Activated T-helper 2 cell treated with anti-CD3 and anti-CD28 coated beads, Interferon-gamma antibody, Interleukin-2, Interleukin-4, amounts not matched to agents 10 μg/mL and 5 μg/mL and 100 μg/mL, durations not matched to agents 14 hours and 24 hours and 36 hours (primary cell): Measurements from ENCODE around the gene ALDH1L2. TPM values are rescaled to one million over a fixed set of nuclear protein-coding genes. Genes with fewer than 3 reads are reported as not detected.
A peak's percentile ranks its signal among the peaks of the same experiment; 100 is the strongest.

Experiments used
- DNase-seq: peaks from one replicate; pipeline ENCODE4 v3.0.0; 2021; ENCODE audit warnings: low spot score
- H3K27ac Mint-ChIP-seq: one replicate; pipeline ENCODE4 v1.8.0; 2021; ENCODE audit warnings: mixed read lengths
- H3K27me3 Mint-ChIP-seq: one replicate; pipeline ENCODE4 v1.8.0; 2021; ENCODE audit warnings: low read depth, mixed read lengths
- H3K36me3 Mint-ChIP-seq: one replicate; pipeline ENCODE4 v1.8.0; 2021; ENCODE audit warnings: low read depth, mixed read lengths
- H3K4me1 Mint-ChIP-seq: one replicate; pipeline ENCODE4 v1.8.0; 2021; ENCODE audit warnings: low read depth, mixed read lengths
- H3K4me3 Mint-ChIP-seq: one replicate; pipeline ENCODE4 v1.8.0; 2021; ENCODE audit warnings: low read depth, mild to moderate bottlenecking, moderate library complexity, mixed read lengths
- H3K9me3 Mint-ChIP-seq: one replicate; pipeline ENCODE4 v1.8.0; 2021; ENCODE audit warnings: mixed read lengths
- intact Hi-C: fragments of 100-400 bp; cut with micrococcal nuclease; formaldehyde crosslinking; loops from one replicate; pipeline ENCODE4 v1.15.1; 2023
- total RNA-seq: library from RNA; stranded (reverse); gene quantifications from 2 replicates; pipeline ENCODE4 v1.2.3, GENCODE V29; 2022

Gene ALDH1L2
- total RNA-seq, 1 donor from 2014 or later, result 1.4 TPM

DNA sequence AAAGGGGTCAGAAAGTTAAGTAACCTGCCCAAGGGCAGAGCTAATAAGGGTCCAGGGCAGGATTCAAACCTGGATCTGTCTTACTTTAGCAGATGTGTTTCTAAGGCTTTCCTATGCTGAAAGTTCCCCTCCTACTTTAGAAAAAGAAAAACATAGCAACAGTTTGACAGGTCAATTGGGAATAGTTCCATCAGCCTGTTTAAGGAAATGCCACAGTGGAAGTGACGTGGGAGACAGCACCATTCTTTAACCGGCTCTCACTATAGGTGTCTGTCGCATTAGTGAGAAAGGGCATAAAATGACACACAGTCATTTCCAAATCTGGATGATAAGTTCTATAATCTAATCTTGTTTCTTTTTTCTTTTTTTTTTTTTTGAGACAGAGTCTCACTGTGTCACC, 7.3 kb downstream of the ALDH1L2 start:
- Mint-ChIP-seq H3K4me1 (no peaks in the 10 kb centered on the region), H3K4me3 (no peak overlapping the region), H3K27ac (no peak overlapping the region), H3K27me3 (peaks cover 10% of the 10 kb centered on the region), H3K9me3 (no peaks in the 10 kb centered on the region), H3K36me3 (no peaks in the 10 kb centered on the region)
- intact Hi-C loops, result no loop called here
- no peak for DNase-seq

DNA sequence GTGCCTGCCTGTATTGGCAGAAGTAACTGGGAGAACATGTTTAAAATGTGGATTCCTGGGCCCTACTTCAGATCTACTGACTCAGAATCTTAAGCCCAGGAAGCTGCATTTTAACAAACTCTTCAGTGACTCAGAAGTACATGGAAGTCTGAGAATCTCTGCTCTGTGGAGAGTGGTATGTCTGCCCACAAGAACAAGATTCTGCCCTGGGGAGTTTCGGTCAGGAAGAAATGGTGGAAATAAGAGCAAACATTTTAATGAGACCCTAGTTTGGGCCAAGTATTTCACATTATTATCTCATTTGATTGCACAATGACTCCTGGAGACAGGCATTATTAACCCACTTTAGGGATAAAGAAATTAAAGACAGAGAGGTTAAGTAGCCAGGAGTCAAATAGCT, 8.2 kb downstream of the ALDH1L2 start:
- H3K4me3 Mint-ChIP-seq, result no peak overlapping the region
- H3K27me3 Mint-ChIP-seq, result peaks cover 11% of the 10 kb centered on the region
- no peaks in the 10 kb centered on the region for H3K36me3 Mint-ChIP-seq
- DNase-seq, result no peak
- H3K27ac Mint-ChIP-seq, result no peak overlapping the region
- H3K4me1 Mint-ChIP-seq, result no peaks in the 10 kb centered on the region
- no peaks in the 10 kb centered on the region for H3K9me3 Mint-ChIP-seq
- intact Hi-C loops, result no loop called here

DNA sequence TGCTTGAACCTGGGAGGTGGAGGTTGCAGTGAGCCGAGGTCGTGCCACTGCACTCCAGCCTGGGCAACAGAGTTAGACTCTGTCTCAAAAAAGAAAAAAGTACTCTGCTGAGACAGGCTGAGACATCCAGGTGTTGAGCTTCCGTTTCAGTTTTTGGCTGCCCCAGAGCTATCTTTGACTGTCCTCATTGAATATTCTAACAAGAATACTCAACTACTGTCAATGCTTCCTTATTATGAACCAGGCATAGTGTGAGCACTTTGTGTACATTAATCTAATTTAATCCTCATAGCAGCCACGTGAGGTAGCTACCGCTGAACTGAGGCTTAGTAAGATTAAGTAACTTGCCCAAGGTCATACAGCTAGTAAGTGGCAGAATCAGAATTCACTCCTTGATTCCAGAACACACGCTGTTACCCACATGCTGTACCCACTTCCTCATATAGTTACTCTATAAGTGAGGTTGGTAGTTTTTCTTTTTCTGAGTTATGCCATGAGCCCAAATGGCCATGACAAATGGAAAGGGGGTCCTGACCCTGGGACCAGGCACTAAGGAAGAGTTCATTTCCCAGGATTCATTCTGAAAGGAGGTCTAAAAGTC, 11.3 kb downstream of the ALDH1L2 start:
- no peak overlapping the region for H3K4me3 Mint-ChIP-seq
- H3K4me1 Mint-ChIP-seq, result no peaks in the 10 kb centered on the region
- H3K9me3 Mint-ChIP-seq, result no peaks in the 10 kb centered on the region
- no peak overlapping the region for H3K27ac Mint-ChIP-seq
- no peaks in the 10 kb centered on the region for H3K36me3 Mint-ChIP-seq
- peaks cover 4% of the 10 kb centered on the region for H3K27me3 Mint-ChIP-seq
- intact Hi-C loops, result no loop called here
- DNase-seq, result no peak

DNA sequence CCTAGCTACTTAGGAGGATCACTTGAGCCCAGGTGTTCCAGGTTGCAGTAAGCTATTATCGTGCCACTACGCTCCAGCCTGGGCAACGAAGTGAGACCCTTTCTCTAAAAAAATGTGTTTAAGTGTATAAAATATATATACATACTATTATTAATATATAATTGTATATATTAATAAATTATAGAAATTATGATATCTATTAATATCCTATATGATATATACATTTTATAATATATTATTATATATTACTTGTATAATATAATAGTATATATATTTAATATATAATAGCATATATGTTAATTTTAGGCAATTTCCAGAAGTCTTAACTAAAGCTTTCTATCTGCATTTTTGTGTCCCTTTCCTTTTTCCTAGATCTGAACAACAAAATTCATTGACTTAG, 12.3 kb downstream of the ALDH1L2 start:
- no peak overlapping the region for H3K4me3 Mint-ChIP-seq
- H3K27ac Mint-ChIP-seq, result no peak overlapping the region
- H3K9me3 Mint-ChIP-seq, result no peaks in the 10 kb centered on the region
- intact Hi-C loops, result no loop called here
- no peaks in the 10 kb centered on the region for H3K36me3 Mint-ChIP-seq
- peaks cover 4% of the 10 kb centered on the region for H3K27me3 Mint-ChIP-seq
- no peak for DNase-seq
- no peaks in the 10 kb centered on the region for H3K4me1 Mint-ChIP-seq

DNA sequence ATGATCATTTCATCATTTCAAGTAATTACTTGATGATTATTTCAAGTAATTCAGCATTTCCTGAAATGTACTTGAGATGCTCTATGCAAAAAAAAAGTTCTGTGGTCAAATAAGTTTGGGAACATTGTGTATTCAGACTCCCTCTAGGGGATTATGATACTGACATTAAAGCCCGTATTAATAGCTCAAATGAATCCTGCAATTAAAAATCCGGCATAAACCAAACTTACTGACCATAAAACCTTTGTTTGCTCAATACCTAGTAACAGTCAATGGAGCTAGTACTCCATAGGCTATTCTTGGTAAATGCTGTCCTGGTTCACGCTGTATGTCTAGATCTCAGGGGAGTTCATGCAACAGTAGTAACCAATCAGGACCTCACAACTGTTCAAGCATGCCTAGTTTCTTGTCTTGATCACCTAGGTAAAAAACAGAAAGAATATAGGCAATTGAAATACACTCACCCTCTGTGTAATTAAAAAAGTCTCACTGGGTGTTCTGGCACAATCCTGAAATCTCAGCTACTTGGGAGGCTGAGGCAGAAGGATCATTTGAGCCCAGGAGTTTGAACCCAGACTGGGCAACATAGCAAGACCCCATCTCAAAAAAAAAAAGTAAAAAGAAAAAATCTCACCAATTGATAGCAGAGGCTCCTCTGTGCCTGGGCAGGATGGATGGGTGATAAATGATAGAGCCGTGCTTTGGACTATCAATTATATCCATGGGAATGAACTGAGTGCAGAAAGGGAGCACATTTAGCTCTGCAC, 14.1 kb downstream of the ALDH1L2 start:
- Mint-ChIP-seq H3K27me3 (peaks cover 4% of the 10 kb centered on the region), H3K36me3 (no peaks in the 10 kb centered on the region), H3K4me3 (no peak overlapping the region), H3K27ac (no peak overlapping the region), H3K4me1 (no peaks in the 10 kb centered on the region), H3K9me3 (no peaks in the 10 kb centered on the region)
- intact Hi-C loops, result no loop called here
- DNase-seq, result no peak

DNA sequence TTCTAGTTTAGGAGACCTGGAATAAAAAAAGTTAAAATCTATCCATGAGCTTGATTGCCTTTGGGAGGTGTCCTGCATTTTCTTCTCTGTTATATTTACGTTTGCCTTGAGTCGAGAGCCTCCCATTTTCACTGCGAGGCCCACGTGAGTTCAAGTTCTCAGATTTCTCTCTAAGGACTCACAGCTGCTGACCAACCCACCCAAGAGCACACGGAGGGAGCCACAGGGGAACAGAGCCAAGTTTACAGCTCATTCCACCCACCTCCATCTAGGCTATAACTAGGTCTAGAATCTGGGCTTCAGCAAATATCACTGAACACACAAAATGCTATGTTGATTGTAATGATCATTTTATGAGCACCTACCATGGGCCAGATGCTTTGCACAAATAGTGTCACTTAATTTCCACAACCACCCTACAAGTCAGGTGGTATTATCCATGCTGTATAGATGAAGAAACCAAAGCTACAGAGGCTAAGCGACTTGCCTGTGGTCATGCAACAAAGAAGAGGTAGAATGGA, 16.7 kb downstream of the ALDH1L2 start:
- intact Hi-C loops, result no loop called here
- Mint-ChIP-seq H3K4me1 (no peaks in the 10 kb centered on the region), H3K9me3 (no peaks in the 10 kb centered on the region), H3K36me3 (no peaks in the 10 kb centered on the region), H3K27ac (no peak overlapping the region), H3K27me3 (peaks cover 4% of the 10 kb centered on the region), H3K4me3 (no peak overlapping the region)
- no peak for DNase-seq

DNA sequence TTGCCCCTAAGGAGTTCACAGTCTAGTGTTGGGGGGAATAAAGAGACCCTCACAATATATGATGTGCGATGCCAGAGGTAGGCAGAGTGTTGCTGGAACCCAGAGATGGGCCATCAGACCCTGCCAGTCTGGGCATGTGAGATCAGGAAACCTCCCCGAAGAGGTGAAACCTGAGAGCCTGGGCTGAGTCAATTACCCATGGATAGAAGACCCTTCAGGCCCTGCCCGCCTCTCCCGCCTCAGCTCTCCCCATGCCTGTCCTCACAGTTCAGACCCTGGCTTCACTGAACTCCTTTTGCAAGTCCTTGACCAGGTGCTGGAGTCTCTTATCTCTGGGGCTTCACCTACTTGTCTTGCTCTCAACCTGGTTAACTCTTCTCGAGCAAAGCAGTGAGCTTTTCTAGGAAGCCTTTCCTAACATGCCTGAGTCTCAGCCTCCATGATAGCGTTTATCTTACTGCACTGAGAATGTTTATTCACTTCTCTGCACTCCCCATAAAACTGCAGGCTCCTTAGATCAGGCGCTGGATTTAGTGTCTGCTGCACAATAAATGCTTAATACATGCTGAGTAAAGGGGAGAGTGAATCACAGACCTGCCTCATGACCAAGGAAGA, 19.6 kb downstream of the ALDH1L2 start:
- Mint-ChIP-seq H3K27ac (no peak overlapping the region), H3K27me3 (no peaks in the 10 kb centered on the region), H3K36me3 (no peaks in the 10 kb centered on the region), H3K4me1 (no peaks in the 10 kb centered on the region), H3K9me3 (no peaks in the 10 kb centered on the region), H3K4me3 (no peak overlapping the region)
- intact Hi-C loops, result no loop called here
- no peak for DNase-seq

DNA sequence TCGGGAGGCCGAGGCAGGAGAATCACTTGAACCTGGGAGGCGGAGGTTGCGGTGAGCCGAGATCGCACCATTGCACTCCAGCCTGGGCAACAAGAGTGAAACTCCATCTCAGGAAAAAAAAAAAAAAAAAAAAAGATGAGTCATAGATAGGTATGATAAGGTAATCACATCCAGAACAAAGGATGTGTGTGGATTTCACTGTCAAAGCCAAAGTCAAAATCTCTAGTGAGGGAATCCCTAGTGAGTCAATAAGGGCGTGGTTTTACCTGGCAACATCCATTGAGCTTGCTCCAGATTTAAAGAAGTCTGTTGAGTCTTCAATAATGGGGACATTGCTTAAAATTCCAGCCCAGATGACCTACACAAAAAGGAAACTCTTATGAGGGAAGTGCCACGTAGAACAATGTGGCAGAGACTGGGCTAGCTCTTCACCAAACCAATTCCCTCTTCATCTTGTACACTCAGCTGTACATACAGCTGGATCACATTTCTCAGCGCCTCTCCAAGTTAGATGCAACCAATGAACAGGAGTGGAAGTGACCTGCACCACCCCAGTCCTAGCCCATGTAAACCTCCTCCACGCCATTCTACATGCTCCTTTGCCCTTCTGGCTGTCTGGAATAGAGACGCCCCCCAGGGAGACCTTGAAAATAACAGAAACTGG, 23.4 kb downstream of the ALDH1L2 start:
- Mint-ChIP-seq H3K9me3 (peaks cover 12% of the 10 kb centered on the region), H3K36me3 (peaks cover 10% of the 10 kb centered on the region), H3K27me3 (peaks cover 3% of the 10 kb centered on the region), H3K4me3 (no peak overlapping the region), H3K27ac (no peak overlapping the region), H3K4me1 (peaks cover 2% of the 10 kb centered on the region)
- no peak for DNase-seq
- intact Hi-C loops, result no loop called here

DNA sequence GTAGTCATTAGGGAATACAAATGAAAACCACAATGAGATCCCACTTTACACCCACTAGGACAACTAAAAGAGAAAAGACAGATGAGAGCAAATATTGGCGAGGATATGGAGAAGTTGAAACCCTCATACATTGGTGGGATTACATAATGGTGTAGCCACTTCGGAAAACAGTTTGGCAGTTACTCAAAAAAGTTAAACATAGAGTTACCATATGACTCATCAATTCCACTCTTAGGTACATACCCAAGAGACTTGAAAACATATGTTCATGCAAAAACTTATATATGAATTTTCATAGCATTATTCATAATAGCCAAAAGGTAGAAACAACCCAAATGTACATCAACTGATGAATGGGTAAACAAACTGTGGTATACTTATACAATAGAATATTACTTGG, 27.1 kb downstream of the ALDH1L2 start:
- Mint-ChIP-seq H3K27ac (no peak overlapping the region), H3K9me3 (peaks cover 23% of the 10 kb centered on the region), H3K36me3 (peaks cover 20% of the 10 kb centered on the region), H3K27me3 (peaks cover 3% of the 10 kb centered on the region), H3K4me3 (no peak overlapping the region), H3K4me1 (peaks cover 6% of the 10 kb centered on the region)
- intact Hi-C loops, result loop anchor here (10.0 kb wide), 3 partner anchors 192 to 562 kb away; no protein-coding TSS in a partner anchor
- DNase-seq, result no peak

DNA sequence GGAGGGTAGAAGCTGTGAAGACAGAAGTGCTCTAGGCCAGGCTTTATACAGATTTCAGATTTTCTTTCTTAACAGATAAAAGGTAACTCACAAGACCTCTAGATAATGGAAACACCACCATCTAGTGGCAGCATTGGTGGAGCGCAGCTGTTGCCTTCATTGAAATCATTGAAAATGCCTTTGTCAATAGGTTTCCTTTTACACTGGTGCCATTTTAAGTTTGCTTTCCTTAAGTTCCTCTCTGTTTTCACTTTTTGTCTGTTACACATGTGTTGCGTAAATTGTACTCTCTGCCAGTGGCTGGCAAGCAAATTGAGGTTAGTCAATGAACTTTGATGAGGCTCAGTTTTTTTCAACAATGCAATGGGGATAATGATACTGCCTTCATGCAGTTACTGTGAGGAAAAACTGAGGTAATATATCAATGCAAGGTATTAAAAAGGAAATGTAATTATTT, 31.1 kb downstream of the ALDH1L2 start:
- H3K4me1 Mint-ChIP-seq, result peaks cover 6% of the 10 kb centered on the region
- peaks cover 20% of the 10 kb centered on the region for H3K36me3 Mint-ChIP-seq
- H3K27ac Mint-ChIP-seq, result no peak overlapping the region
- H3K9me3 Mint-ChIP-seq, result peaks cover 23% of the 10 kb centered on the region
- no peak overlapping the region for H3K4me3 Mint-ChIP-seq
- intact Hi-C loops, result loop anchor here (1.0 to 10.0 kb wide), 7 partner anchors 66 to 852 kb away; partner anchors contain the start of gene NOPCHAP1
- DNase-seq, result peak; percentile 67
- peaks cover 3% of the 10 kb centered on the region for H3K27me3 Mint-ChIP-seq

DNA sequence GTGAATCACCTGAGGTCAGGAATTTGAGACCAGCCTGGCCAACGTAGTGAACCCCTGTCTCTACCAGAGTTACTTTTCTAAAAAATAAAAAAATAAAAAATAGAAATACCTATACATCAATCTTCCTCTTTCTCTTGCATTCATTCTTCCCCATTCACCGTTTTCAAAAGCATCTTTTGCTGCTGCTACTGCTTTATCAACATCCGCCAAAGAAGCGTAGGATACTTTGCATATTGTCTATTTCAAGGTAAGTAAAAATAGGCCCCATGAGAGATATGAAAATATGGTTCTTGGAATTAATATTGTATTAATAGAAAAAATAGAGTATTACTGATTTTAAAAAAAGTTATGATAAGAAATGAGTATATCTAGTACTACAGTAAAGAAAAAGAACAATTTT, 32.3 kb downstream of the ALDH1L2 start:
- Mint-ChIP-seq H3K27ac (no peak overlapping the region), H3K4me1 (peaks cover 5% of the 10 kb centered on the region), H3K27me3 (no peaks in the 10 kb centered on the region), H3K9me3 (peaks cover 21% of the 10 kb centered on the region), H3K36me3 (peaks cover 19% of the 10 kb centered on the region), H3K4me3 (no peak overlapping the region)
- DNase-seq, result no peak
- intact Hi-C loops, result loop anchor here (2.0 to 10.0 kb wide), 6 partner anchors 65 to 851 kb away; partner anchors contain the start of gene NOPCHAP1

DNA sequence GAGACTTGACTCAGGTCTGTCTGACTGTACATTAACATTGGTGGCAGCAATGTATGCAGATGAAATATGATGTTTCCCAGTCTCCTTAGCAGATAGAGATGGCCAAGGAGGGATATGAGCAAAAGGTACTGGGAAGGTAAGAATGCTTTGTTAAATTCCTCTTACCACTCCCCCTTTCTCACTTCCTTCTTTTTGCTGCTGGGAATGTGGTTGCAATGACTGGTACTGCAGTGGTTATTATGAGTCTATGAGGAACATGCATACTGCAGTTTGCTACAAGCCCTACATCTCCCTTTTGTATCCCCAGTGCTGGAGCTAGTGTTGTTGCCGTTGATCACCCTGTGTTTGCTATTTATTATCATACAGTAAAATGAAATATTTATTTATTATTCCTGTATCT, 35.9 kb downstream of the ALDH1L2 start:
- H3K27ac Mint-ChIP-seq, result no peak overlapping the region
- intact Hi-C loops, result no loop called here

More for the DNA sequence above, 35.9 kb downstream of the ALDH1L2 start:
- H3K4me3 Mint-ChIP-seq, result no peak overlapping the region
- H3K36me3 Mint-ChIP-seq, result no peaks in the 10 kb centered on the region
- H3K27me3 Mint-ChIP-seq, result no peaks in the 10 kb centered on the region
- no peak for DNase-seq
- H3K4me1 Mint-ChIP-seq, result peaks cover 3% of the 10 kb centered on the region
- no peaks in the 10 kb centered on the region for H3K9me3 Mint-ChIP-seq
